SK-N-SH treated with all-trans-retinoic acid at 6 μM for 48 hours (cell line): ENCODE measurements around the gene AP3D1.

Experiments used
- ESRRG ChIP-seq: fragments of 250-450 bp; sonication (Bioruptor Pico); IDR thresholded peaks from 2 replicates; pipeline ENCODE4 v1.6.1; 2021; ENCODE audit warnings: mild to moderate bottlenecking
- TCF4 ChIP-seq: fragments of 250-450 bp; sonication (Bioruptor Pico); IDR thresholded peaks from 2 replicates; pipeline ENCODE4 v1.8.0; 2021; ENCODE audit warnings: mild to moderate bottlenecking, moderate library complexity, borderline replicate concordance
- ZC3H10 ChIP-seq: fragments of 250-450 bp; sonication (Bioruptor Pico); IDR thresholded peaks from 2 replicates; pipeline ENCODE4 v1.5.1; 2021; ENCODE audit warnings: mild to moderate bottlenecking, moderate library complexity
- ZFP3 ChIP-seq: fragments of 250-450 bp; sonication (Bioruptor Pico); IDR thresholded peaks from 2 replicates; pipeline ENCODE4 v1.5.0; 2020; ENCODE audit warnings: mild to moderate bottlenecking, moderate library complexity
- ZFP30 ChIP-seq: fragments of 450-650 bp; formaldehyde crosslinking; IDR thresholded peaks from 2 replicates; pipeline ENCODE4 v1.5.0; 2022; ENCODE audit warnings: mild to moderate bottlenecking, moderate library complexity
- ZNF565 ChIP-seq: fragments of 450-650 bp; formaldehyde crosslinking; conservative IDR thresholded peaks from 2 replicates; pipeline ENCODE4 v1.5.0; 2020; ENCODE audit warnings: low read depth, mild to moderate bottlenecking, moderate library complexity
- ZNF8 ChIP-seq: fragments of 450-650 bp; formaldehyde crosslinking; IDR thresholded peaks from 2 replicates; pipeline ENCODE4 v1.5.0; 2020; ENCODE audit warnings: mild to moderate bottlenecking, moderate library complexity
- TF ChIP-seq, protein P1 (sequence below): fragments of 250-450 bp; sonication (Bioruptor Pico); IDR thresholded peaks from 2 replicates; pipeline ENCODE4 v1.8.0; 2021; ENCODE audit warnings: low read depth, mild to moderate bottlenecking, moderate library complexity, borderline replicate concordance
- TF ChIP-seq, protein P2 (sequence below): fragments of 250-450 bp; sonication (Bioruptor Pico); IDR thresholded peaks from 2 replicates; pipeline ENCODE4 v1.8.0; 2020; ENCODE audit warnings: mild to moderate bottlenecking, moderate library complexity, borderline replicate concordance
- TF ChIP-seq, protein P3 (sequence below): fragments of 250-450 bp; sonication (Bioruptor Pico); IDR thresholded peaks from 2 replicates; pipeline ENCODE4 v1.5.1; 2020; ENCODE audit warnings: low read depth, mild to moderate bottlenecking, moderate library complexity

- TF ChIP-seq, protein P1, sequence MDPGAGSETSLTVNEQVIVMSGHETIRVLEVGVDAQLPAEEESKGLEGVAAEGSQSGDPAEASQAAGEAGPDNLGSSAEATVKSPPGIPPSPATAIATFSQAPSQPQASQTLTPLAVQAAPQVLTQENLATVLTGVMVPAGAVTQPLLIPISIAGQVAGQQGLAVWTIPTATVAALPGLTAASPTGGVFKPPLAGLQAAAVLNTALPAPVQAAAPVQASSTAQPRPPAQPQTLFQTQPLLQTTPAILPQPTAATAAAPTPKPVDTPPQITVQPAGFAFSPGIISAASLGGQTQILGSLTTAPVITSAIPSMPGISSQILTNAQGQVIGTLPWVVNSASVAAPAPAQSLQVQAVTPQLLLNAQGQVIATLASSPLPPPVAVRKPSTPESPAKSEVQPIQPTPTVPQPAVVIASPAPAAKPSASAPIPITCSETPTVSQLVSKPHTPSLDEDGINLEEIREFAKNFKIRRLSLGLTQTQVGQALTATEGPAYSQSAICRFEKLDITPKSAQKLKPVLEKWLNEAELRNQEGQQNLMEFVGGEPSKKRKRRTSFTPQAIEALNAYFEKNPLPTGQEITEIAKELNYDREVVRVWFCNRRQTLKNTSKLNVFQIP: no peak
- TF ChIP-seq ZFP3 (CRISPR knock-in tag): no peak
- no peak for TF ChIP-seq ZC3H10
- TF ChIP-seq, protein P2, sequence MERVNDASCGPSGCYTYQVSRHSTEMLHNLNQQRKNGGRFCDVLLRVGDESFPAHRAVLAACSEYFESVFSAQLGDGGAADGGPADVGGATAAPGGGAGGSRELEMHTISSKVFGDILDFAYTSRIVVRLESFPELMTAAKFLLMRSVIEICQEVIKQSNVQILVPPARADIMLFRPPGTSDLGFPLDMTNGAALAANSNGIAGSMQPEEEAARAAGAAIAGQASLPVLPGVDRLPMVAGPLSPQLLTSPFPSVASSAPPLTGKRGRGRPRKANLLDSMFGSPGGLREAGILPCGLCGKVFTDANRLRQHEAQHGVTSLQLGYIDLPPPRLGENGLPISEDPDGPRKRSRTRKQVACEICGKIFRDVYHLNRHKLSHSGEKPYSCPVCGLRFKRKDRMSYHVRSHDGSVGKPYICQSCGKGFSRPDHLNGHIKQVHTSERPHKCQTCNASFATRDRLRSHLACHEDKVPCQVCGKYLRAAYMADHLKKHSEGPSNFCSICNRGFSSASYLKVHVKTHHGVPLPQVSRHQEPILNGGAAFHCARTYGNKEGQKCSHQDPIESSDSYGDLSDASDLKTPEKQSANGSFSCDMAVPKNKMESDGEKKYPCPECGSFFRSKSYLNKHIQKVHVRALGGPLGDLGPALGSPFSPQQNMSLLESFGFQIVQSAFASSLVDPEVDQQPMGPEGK (CRISPR knock-in tag): no peak
- no peak for TF ChIP-seq TCF4 (CRISPR knock-in tag)
- no peak for TF ChIP-seq ZNF565 (CRISPR knock-in tag)
- no peak for TF ChIP-seq ESRRG (CRISPR knock-in tag)
- no peak for TF ChIP-seq ZFP30 (CRISPR knock-in tag)
- TF ChIP-seq, protein P3, sequence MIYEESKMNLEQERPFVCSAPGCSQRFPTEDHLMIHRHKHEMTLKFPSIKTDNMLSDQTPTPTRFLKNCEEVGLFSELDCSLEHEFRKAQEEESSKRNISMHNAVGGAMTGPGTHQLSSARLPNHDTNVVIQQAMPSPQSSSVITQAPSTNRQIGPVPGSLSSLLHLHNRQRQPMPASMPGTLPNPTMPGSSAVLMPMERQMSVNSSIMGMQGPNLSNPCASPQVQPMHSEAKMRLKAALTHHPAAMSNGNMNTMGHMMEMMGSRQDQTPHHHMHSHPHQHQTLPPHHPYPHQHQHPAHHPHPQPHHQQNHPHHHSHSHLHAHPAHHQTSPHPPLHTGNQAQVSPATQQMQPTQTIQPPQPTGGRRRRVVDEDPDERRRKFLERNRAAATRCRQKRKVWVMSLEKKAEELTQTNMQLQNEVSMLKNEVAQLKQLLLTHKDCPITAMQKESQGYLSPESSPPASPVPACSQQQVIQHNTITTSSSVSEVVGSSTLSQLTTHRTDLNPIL (CRISPR knock-in tag): no peak
- TF ChIP-seq ZNF8 (CRISPR knock-in tag): no peak
These were observed 36.0 kb downstream of the AP3D1 start for GRCh38 chr19:2115324-2115723.
